ENCODE results near the gene MT3.

- no peak for TF ChIP-seq POLR2AphosphoS5 (IDR thresholded peaks at IDR 0.05; ENCODE audit: low read depth, low read length)
- no peak for TF ChIP-seq TCF7L2 (IDR thresholded peaks at IDR 0.05; ENCODE audit: low read depth, low read length)
Observed at GRCh38 chr16:56634715-56635440, 45.5 kb downstream of the MT3 start.

Data from Panc1 (cell line).